ENCODE measurements around the gene DCTN3. TPM values are rescaled to one million over a fixed set of nuclear protein-coding genes. Genes with fewer than 3 reads are reported as not detected.
A peak's percentile ranks its signal among the peaks of the same experiment; 100 is the strongest.

Gene DCTN3
- total and polyA plus RNA-seq, 2 experiments from 2014 or later: 79.8 to 172 TPM

- H3K27me3 ChIP-seq: peaks cover 71% of the 10 kb centered on the region
- no peak overlapping the region for H3K27ac ChIP-seq
- no peak for DNase-seq (ENCODE audit: low read depth in 1 of 2, low spot score in 1 of 2)
- TF ChIP-seq CTCF (IDR thresholded peaks at IDR 0.05; ENCODE audit: low read depth, low read length): no peak
- H3K9me3 ChIP-seq (ENCODE audit: low read depth): no peaks in the 10 kb centered on the region
- no peaks in the 10 kb centered on the region for H3K4me1 ChIP-seq (ENCODE audit: low read depth)
- peak overlapping the region; percentile 37 for H3K4me3 ChIP-seq
- H3K36me3 ChIP-seq: no peaks in the 10 kb centered on the region
Measured at GRCh38 chr9:34629491-34629808, 9.2 kb upstream of the DCTN3 start.

GRCh38 chr9:34628656-34629490 lies 8.6 kb upstream of the DCTN3 start, which contains the start of gene ARID3C:
TSS of gene ARID3C (minus strand) at chr9:34629066. CDS start at chr9:34628014, 1,052 bp downstream.
- peaks cover 76% of the 10 kb centered on the region for H3K27me3 ChIP-seq
- peak within 1 kb of the TSS; percentile 37 for H3K4me3 ChIP-seq
- DNase-seq (ENCODE audit: low read depth in 1 of 2, low spot score in 1 of 2): peak; percentile 15 to 72
- no peak within 1 kb of the TSS for H3K27ac ChIP-seq
- H3K36me3 ChIP-seq: no peaks in the 10 kb centered on the region
- H3K4me1 ChIP-seq (ENCODE audit: low read depth): no peaks in the 10 kb centered on the region
- H3K9me3 ChIP-seq (ENCODE audit: low read depth): no peaks in the 10 kb centered on the region
- no peak for TF ChIP-seq CTCF (IDR thresholded peaks at IDR 0.05; ENCODE audit: low read depth, low read length)

DNA sequence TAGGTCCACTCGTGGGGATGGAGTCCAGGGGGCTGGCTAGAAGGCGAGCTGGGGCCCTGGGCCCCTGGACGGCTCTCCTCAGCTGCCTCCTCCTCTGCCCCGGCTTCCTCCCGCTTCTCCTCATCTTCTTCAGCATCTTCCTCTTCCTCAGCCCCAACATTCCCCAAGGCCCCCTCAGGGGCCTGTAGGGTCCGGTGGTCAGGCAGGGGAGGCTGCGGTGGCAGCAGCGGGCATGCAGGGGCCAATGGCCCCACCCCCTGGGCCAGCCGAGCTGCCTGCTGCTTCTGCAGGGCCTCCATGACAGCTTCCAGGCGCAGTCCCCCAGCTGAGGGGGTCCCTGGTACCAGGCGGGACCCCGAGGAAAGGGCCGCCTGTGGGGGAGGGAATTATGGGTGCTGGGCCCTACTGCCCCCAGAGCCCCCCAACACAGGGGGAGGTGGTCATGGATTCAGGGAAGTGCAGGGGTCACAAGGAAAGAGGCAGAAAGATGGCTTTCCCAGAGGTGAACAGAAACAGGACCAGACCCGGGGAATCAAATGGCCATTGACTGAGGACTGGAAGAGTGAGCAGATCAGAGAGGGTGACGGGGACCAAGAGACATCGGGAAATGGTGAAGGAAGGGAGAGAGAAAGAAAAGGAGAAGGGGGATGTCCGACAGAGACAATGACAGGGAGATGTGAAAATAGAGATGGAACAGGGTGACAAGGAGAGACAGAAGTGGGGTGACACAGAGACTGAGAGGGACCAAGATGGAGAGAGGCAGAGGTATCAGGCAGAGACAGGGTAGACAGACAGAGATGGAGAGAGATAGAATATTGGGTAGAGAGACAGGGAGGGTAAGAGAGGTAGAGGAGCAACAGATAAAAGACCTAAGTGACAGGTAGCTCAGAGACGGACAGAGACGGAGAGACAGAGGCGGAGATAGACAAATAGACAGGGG lies 7.7 kb upstream of the DCTN3 start:
- DNase-seq (ENCODE audit: low read depth in 1 of 2, low spot score in 1 of 2): no peak
- Histone ChIP-seq H3K9me3 (ENCODE audit: low read depth) (no peaks in the 10 kb centered on the region), H3K4me3 (peak overlapping the region; percentile 37), H3K27ac (no peak overlapping the region), H3K36me3 (no peaks in the 10 kb centered on the region), H3K27me3 (peaks cover 84% of the 10 kb centered on the region), H3K4me1 (ENCODE audit: low read depth) (no peaks in the 10 kb centered on the region)
- TF ChIP-seq CTCF (IDR thresholded peaks at IDR 0.05; ENCODE audit: low read depth, low read length): no peak

- peaks cover 69% of the 10 kb centered on the region for H3K27me3 ChIP-seq
- H3K4me1 ChIP-seq (ENCODE audit: low read depth): no peaks in the 10 kb centered on the region
- no peaks in the 10 kb centered on the region for H3K36me3 ChIP-seq
- DNase-seq (ENCODE audit: low read depth in 1 of 2, low spot score in 1 of 2): no peak
- H3K9me3 ChIP-seq (ENCODE audit: low read depth): no peaks in the 10 kb centered on the region
- TF ChIP-seq CTCF (IDR thresholded peaks at IDR 0.05; ENCODE audit: low read depth, low read length): no peak
- H3K27ac ChIP-seq: no peak overlapping the region
- H3K4me3 ChIP-seq: no peak overlapping the region
Measured at GRCh38 chr9:34625186-34625486, 4.8 kb upstream of the DCTN3 start.

DNA sequence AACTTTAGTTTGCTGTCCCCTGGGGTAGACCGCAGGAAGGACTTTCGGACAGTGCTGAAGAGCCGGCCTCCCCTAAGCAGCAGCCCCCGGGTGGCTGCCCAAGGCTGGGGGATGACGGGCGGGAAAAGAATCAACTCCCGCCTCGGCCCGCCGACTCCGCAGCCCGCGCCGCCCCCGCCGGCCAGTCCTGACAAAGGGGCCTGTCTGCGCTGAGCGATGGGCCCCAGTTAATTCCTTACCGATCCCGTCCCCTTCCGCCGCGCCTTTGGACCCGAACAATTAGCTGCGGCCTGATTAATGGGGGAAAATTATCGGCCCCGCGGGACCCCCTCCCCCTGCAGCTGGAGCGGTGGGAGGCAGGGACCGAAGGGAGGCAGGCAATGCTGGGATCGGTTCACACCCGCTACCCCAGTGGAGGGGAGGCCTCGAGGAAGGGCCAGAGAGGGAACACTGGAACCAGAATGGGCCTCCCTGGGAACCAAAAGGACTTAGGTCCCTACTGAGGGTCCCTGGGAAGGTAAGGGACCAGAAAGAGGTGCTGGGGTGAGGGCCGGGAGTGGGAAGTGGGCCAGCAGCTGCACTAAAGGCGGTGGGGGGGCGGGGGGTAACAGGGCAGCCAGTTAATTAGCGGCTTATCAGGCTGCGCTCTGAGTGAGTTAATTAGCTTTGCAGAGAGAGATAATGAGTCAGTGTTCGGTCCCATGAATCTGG lies 4.3 kb upstream of the DCTN3 start:
- no peak for DNase-seq (ENCODE audit: low read depth in 1 of 2, low spot score in 1 of 2)
- no peak overlapping the region for H3K4me3 ChIP-seq
- no peaks in the 10 kb centered on the region for H3K36me3 ChIP-seq
- no peaks in the 10 kb centered on the region for H3K9me3 ChIP-seq (ENCODE audit: low read depth)
- no peak overlapping the region for H3K27ac ChIP-seq
- TF ChIP-seq CTCF (IDR thresholded peaks at IDR 0.05; ENCODE audit: low read depth, low read length): no peak
- peaks cover 64% of the 10 kb centered on the region for H3K27me3 ChIP-seq
- peaks cover 2% of the 10 kb centered on the region for H3K4me1 ChIP-seq (ENCODE audit: low read depth)
